HG03558 (cell line): ENCODE data around the gene FOXK1.
"Not testable (repeated sequence)": the region's sequence is repeated elsewhere in the genome, so short reads cannot be mapped to it uniquely, and the experiment has no call there.

Experiments used
- ATAC-seq: cut with Tn5 transposase; IDR thresholded peaks from one replicate; pipeline ENCODE4 v1.9.1; 2021; ENCODE audit warnings: moderate number of reproducible peaks; ENCODE audit not compliant: unreplicated experiment; ENCODE audit errors: extremely low read depth

Gene FOXK1

DNA sequence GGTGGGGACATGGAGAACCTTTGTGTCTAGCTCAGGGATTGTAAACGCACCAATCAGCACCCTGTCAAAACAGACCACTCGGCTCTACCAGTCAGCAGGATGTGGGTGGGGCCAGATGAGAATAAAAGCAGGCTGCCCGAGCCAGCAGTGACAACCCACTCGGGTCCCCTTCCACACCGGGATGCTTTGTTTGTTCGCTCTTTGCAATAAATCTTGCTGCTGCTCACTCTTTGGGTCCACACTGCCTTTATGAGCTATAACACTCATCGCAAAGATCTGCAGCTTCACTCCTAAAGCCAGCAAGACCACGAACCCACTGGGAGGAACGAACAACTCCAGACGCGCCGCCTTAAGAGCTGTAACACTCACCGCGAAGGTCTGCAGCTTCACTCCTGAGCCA lies 112.1 kb downstream of the FOXK1 start:
- not testable (repeated sequence) for ATAC-seq

DNA sequence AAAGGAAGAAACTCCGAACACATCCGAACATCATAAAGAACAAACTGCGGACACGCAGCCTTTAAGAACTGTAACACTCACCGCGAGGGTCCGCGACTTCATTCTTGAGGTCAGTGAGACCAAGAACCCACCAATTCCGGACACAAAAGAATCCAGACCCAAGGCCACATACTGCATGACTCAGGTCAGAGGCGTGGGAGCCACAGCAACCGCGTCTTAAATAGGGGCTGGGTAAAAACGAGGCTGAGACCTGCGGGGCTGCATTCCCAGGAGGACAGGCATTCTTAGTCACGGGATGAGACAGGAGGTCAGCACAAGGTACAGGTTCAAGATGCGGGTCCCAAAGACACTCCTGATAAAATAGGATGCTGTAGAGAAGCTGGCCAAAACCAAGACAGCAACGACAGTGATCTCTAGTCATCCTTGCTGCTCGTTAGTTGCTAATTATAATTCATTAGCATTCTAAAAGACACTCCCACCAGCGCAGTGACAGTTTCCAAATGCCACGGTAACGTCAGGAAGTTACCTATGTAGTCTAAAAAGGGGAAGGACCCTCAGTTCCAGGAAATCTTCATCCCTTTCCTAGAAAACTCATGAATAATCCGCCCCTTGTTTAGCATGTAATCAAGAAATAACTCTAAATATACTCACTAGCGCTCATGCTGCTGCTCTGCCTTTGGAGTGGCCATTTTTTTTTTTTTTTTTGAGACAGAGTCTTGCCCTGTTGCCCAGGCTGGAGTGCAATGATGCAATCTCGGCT lies 112.7 kb downstream of the FOXK1 start:
- ATAC-seq: no peak

DNA sequence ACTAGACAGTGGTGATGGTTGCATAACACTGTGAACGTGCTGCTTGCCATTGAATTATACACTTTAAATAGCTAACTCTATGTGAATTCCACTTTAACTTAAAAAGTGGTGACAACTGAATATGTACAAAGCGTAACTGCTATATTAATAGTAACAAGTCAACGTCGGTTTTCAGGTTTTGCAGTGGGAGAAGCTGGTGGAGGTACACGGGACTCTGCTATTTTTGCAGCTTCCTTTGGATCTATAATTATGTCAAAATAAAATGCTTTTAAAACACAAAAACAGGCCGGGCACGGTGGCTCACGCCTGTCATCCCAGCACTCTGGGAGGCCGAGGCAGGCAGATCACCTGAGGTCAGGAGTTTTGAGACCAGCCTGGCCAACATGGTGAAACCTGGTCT lies 114.4 kb downstream of the FOXK1 start:
- no peak for ATAC-seq

DNA sequence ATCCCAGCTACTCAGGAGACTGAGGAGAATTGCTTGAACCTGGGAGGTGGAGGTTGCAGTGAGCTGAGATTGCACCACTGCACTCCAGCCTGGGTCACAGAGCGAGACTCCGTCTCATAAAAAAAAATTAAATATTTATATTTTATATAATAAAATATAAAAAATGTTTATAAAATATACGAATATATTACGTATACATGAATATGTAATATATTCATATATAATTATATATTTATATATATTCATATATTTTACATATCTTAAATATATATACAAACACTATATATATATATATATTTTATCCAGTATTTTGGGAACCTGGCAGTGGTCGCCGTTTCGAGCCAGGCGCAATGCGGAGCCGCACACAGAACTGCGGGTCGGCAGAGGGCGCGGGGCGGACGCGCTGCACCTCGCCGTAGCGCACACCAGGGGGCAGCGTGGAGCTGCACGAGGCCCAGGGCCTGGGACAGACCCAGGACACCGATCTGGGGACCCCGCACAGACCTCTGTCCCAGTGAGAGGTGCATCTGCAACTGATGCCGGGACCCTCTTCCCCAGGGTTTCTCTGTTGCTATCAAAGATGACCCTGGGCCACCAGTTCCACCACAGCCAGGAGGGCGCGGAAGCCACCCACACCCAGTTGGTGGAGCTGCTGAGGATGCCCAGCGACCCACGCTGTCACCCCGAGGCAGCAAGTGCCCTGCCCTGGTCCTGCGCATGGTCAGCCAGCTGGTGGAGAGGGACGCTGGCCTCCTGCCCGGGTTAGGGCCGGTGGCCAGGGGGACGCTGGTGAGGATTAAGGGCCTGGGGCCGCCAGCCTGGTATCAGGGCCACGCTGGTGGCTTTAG lies 116.0 kb downstream of the FOXK1 start:
- no peak for ATAC-seq

DNA sequence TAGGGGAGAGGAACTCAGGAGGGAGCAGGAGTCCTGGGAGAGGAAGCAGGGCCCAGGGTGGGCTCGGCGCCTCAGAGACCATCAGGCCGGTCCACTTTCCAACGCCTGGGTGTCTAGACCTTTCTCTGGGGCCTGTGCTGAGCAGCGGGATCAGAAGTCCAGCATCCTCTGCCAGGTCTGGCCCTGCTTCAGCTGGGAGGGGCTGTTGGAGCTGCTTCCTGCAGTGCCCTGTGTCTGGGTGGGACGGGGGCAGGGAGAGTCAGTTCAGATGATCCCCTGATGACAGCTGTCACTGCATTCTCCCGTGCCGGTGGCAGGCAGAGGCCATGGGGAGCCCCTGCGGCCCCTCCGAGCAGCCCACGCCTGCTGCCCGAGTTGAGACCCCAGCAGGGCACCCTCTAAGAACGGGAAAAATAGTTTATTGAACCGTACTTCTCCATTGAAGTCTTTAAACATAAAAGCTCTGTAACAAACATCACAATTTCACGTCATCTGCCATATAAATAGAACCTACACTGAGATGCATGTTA lies 116.7 kb downstream of the FOXK1 start:
- ATAC-seq: no peak

DNA sequence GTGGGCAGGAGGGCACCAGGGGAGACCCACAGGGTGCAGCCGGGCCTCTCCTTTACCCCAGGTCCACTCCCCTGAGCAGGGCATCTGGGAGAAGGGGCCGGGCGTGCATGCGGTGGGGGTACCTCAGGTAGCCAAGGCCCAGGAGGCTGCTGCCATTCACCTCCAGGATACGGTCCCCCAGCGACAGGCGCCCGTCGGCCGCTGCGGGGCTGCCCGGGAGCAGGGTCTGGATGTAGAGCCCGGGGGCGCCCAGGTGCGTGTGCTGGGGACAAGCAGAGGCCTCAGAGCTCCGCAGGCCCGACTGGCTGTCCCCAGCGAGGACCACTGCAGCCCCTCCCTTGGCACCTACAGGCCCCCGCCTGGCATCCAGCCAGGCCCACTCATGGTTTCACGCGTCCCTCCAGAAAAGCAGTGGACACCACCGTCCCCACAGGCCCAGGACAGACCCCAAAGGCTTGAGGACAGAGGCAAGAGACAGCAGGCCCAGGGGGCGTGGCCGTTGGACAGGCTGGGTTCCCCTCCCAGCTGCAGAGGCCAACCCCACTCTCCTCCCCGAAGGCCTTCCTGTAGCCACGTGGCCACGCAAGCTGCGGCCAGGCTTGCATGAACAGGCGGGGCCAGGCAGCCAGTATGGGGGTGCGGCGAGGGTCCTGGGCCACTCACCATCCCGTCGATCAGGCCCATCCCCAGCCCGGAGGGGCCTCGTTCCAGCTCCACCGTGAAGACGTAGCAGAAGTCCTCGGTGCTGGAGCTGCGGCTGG lies 117.6 kb downstream of the FOXK1 start:
- ATAC-seq: no peak

DNA sequence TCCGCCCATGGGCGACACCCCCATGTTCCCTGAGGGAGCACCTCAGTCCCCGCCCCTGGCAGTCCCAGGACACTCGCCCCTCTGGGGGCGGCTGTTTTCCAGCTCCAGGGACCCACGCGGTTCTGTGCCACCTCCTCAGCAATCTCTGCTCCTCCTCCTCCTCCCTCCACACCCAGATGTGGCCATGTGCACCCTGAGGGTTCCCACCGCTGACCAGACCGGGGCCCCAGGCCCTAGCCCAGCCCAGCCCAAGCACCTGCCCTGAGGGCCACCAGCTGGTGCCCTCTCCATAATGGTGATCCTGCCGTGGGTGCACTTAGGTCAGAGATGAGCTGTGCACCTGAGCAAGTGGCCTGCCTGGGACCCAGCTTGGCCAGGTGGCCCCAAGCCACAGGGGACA lies 118.4 kb downstream of the FOXK1 start:
- no peak for ATAC-seq

DNA sequence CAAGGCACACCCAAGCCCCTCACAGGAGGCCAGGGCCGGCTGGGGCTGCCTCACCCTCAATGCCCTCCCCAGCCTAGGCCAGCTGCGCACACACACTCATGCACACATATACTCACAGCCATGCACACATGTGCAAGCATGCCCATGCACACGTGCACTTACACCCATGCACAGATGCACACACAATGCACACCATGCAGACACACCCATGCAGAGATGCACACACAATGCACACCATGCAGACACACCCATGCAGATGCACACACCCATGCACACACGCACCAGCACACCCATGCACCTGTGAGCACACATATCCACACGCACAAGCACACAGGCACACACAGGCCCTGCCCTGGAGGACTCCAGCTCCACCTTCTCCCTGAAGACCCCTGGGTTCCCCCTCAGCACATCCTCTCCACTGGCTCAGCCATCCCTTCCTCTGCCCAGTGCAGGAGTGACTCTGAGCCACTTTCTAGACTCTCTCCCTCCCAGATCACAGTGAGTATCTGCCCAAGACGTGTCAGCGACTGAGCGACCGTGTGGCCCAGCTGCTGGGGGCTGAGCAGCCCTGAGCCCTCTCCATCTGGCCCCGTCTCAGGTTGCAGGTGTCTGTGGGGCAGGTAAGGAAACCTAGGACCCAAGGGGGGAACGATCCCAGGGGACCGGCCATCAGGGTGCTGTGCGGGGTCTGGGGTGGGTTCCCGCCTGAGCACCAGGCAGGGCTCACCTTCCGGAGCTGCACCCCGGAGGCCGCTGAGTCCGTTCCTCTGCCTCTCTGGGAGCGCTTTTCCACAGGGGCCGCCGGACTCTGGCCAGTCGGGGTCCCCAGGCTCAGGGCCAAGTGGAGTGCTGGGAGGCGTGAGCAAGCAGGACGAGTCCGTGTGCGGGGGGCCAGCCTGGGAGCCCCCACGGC lies 119.1 kb downstream of the FOXK1 start:
- ATAC-seq: no peak

DNA sequence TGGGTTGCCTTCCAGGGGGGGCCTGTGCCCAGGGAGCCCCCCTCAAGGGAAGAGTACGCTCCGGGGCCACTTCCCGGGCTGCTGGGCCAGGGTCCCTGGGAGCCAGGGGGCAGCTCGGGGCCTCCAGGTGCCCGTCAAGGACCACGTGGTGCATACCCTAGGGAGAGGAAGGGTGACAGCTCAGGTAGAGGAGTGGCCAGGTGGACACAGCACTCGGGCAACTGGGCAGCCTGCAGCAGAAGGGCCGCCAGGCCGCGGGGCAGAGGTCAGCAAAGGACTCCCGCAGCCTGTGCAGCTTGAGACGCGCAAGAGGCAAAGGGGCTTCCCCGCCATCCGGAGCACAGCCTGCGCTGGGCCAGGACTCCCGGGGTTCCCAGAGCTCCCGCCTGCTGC lies 119.7 kb downstream of the FOXK1 start:
- no peak for ATAC-seq

DNA sequence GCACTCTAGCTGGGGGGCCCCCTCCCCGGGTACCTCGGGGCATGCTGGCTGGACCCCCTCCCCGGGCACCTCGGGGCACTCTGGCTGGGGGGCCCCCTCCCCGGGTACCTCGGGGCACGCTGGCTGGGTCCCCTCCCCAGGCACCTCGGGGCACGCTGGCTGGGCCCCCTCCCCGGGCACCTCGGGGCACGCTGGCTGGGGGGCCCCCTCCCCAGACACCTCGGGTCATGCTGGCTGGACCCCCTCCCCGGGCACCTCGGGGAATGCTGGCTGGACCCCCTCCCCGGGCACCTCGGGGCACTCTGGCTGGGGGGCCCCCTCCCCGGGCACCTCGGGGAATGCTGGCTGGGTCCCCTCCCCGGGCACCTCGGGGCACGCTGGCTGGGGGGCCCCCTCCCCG lies 120.5 kb downstream of the FOXK1 start:
- ATAC-seq: not testable (repeated sequence)

DNA sequence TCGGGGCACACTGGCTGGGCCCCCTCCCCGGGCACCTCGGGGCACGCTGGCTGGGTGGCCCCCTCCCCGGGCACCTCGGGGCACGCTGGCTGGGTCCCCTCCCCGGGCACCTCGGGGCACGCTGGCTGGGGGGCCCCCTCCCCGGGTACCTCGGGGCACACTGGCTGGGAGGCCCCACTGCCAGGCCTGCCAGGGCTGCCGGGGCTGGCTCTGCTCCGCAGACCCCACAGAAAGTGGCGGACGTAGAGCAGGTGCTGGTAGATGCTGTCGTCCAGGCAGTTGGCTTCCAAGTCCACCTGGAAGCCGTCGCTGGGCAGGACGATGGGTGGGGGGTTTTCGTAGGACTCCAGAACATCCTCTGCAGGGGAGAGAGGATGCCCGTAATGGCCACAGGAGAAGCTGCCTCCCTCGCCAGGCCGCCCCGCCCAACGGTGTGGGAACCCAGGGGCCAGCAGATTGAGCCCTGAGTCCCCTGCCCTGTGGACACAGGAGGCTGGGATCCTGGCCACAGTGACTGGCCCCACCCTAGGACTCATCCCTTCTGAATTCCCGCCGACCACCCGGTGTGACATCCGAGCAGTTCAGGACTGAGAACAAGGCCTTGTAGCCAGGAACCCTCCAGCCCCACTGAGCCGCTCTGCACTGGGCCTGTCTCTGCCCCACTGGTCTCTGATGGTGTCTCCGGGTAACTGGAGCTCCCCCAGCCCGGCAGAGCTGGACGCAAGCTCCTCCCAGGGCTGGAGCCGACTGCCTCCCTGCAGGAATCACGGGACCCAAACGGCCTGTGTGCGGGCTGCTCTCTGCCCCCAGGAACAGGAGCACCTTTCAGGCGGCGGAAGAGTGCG lies 121.5 kb downstream of the FOXK1 start:
- no peak for ATAC-seq

DNA sequence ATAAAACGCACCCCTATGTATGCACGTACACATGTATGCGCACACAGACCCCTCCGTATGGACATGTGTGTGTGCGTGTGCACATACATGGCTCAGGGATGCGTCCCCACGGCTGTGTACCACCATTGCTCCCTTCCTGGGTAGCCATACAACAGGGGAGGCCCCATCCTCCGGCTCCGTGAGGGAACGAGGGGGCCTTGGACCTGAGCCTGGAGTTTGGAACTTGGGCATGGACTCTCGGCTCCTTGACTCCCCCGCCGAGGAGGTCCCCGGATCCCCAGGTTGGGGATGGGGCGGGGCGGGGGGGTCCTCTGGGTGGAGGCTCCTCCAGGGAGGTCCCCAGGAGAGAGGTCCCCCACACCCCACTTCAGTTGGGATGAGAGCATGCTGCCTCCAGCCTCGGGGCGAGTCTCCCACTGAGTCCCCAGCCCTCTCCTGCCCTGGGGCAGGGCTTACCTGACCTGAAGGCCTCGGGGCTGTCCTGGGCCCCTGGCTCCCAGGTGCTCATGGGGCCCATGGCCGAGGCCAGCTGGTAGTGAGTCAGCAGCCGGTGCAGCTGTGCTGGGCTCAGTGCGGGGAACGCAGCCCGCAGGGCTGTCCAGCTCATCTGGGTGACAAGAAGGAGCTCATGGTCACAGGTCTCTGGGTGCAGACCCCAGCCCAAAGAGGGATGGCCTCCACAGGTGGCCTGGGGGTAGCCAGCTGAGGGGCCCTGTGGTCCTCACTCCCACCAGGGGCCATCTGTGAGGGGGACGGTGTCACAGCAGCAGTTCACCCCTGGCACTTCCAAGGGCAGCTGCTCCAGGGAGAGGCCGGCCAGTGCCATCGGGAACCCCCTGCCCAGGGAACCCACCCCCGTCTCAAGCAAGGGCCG lies 123.3 kb downstream of the FOXK1 start:
- no peak for ATAC-seq

DNA sequence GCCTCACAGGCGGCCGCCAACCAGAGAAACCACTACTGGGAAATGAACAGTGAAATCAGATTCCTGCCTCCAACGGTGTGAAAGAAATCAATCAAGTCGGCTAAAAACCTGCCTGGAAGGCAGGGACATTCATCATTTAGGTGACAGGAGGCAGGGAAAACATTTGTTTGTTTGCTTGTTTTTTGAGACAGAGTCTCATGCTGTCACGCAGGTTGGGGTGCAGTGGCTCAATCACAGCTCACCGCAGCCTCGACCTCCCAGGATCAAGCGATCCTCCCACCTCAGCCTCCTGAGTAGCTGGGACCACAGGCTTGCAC lies 123.8 kb downstream of the FOXK1 start:
- ATAC-seq: no peak

DNA sequence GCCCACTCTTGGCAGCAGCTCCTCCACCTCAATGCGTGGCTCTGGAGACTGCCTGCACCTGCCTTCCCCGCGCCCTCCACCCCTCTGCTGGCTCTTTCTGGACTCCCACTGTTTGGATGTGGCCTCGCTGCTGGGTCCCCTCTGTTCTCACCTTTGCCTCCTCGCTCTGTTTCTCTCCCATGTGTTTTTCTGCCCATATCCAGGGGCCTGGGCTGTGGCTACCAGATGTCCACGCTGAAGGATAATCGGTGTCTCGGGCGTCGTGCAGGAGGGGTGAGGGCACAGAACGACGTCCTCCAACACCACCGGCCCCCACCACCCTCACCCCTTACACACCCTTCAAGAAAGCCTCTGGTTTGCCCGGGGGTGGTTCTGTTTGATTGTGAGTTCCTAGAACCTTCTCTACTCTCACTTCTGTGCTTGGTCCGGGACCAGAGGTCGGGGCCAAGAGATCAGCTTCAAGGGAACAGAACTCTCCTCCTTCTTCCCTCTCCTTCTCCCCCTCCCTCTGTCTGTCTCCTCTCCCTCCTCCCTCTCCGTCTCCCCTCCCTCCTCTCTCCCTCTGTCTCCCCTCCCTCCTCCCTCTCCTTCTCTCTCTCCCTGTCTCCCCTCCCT lies 125.0 kb downstream of the FOXK1 start:
- no peak for ATAC-seq

DNA sequence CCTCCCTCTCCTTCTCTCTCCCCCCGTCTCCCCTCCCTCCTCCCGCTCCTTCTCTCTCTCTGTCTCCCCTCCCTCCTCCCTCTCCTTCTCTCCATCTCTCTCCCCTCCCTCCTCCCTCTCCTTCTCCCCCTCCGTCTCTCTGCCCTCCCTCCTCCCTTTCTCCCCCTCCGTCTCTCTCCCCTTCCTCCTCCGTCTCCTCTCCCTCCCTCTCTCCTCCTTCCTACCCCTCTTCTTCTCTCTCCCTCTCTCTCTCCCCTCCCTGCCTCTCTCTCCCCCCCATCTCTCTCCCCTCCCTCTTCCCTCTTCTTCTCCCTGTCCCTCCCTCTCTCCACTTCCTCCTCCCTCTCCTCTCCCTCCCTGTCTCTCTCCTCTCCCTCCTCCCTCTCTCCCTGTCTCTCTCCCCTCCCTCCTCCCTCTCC lies 125.5 kb downstream of the FOXK1 start:
- no peak for ATAC-seq

DNA sequence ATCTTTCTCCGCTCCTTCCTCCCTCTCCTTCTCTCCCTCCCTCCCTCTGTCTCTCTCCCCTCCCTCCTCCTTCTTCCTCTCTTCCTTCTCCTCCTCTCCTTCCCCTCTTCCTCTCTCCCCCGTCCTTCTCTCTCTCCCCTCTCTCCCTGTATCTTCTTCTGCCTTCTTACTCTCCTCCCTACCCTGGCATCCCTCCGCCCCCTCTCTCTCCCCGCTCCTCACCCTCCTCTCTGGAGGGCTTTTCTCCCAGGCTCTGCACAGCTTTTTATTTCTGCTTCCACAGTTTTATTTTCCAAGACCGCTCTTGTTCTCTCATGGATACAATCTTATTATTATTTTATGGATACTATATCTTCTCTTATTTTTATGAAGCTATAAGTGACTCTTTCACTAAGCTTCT lies 125.9 kb downstream of the FOXK1 start:
- no peak for ATAC-seq

DNA sequence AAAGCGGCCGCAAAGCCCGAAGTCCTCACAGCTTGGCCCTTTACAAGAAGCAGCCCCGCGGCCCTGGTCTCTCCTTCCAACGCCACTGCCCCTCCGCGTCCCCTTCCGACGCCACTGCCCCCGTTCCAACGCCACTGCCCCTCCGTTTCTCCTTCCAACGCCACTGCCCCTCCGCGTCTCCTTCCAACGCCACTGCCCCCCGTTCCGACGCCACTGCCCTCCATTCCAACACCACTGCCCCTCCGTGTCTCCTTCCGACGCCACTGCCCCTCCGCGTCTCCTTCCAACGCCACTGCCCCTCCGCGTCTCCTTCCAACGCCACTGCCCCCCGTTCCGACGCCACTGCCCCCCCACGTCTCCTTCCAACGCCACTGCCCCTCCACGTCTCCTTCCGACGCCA lies 126.5 kb downstream of the FOXK1 start:
- no peak for ATAC-seq
